Iris pigment epithelial cell (primary cell): ENCODE results near the gene AGAP4.
"Not testable (repeated sequence)": the region's sequence is repeated elsewhere in the genome, so short reads cannot be mapped to it uniquely, and the experiment has no call there.

ENCODE experiments used
- DNase-seq: peaks from one replicate; pipeline ENCODE4 v3.0.0-alpha.2; 2011; ENCODE audit warnings: low read depth

AGAP4 gene

GRCh38 chr10:45847400-45847799, at the start of gene AGAP4:
AGAP4 (minus strand) TSS chr10:45847500; CDS start chr10:45847347, 153 bp downstream.
- not testable (repeated sequence) for DNase-seq

- not testable (repeated sequence) for DNase-seq
These were observed 43.4 kb upstream of the AGAP4 start for GRCh38 chr10:45890721-45891120.

GRCh38 chr10:45889539-45890230, 42.4 kb upstream of the AGAP4 start:
- DNase-seq = not testable (repeated sequence)

- DNase-seq = peak; percentile 3
These were observed 35.6 kb upstream of the AGAP4 start for GRCh38 chr10:45882880-45883279.

- not testable (repeated sequence) for DNase-seq
These were observed 18.1 kb upstream of the AGAP4 start for GRCh38 chr10:45865404-45865803.

- DNase-seq = not testable (repeated sequence)
These were observed 17.0 kb upstream of the AGAP4 start for GRCh38 chr10:45864264-45864663.

- DNase-seq = peak; percentile 23
These were observed 16.3 kb upstream of the AGAP4 start for GRCh38 chr10:45863632-45864031.

GRCh38 chr10:45857931-45858330, 10.6 kb upstream of the AGAP4 start:
- DNase-seq = not testable (repeated sequence)

GRCh38 chr10:45848467-45848866, 1.2 kb upstream of the AGAP4 start:
- DNase-seq = not testable (repeated sequence)

GRCh38 chr10:45822918-45823317, 24.4 kb downstream of the AGAP4 start:
- not testable (repeated sequence) for DNase-seq

- not testable (repeated sequence) for DNase-seq
These were observed 27.0 kb downstream of the AGAP4 start for GRCh38 chr10:45820107-45820830.

- DNase-seq = no peak
These were observed 27.7 kb downstream of the AGAP4 start for GRCh38 chr10:45819552-45819951.

GRCh38 chr10:45817912-45818311, 29.4 kb downstream of the AGAP4 start:
- DNase-seq = no peak

GRCh38 chr10:45817130-45817859, 30.0 kb downstream of the AGAP4 start:
- no peak for DNase-seq

GRCh38 chr10:45814146-45814545, 33.2 kb downstream of the AGAP4 start:
- peak; percentile 60 for DNase-seq

- not testable (repeated sequence) for DNase-seq
These were observed 34.3 kb downstream of the AGAP4 start for GRCh38 chr10:45812959-45813358.

GRCh38 chr10:45811075-45811474, 36.2 kb downstream of the AGAP4 start:
- no peak for DNase-seq

GRCh38 chr10:45809837-45810236, 37.5 kb downstream of the AGAP4 start:
- DNase-seq = no peak

GRCh38 chr10:45804996-45805395, 42.3 kb downstream of the AGAP4 start:
- peak; percentile 42 for DNase-seq

GRCh38 chr10:45803060-45804010, 44.0 kb downstream of the AGAP4 start:
- peak; percentile 53 for DNase-seq

GRCh38 chr10:45794761-45795160, 52.5 kb downstream of the AGAP4 start:
- not testable (repeated sequence) for DNase-seq
